ENCODE data around the gene DAPK3. TPM values are rescaled to one million over a fixed set of nuclear protein-coding genes. Genes with fewer than 3 reads are reported as not detected.
A peak's percentile ranks its signal among the peaks of the same experiment; 100 is the strongest.
"Not testable (repeated sequence)": the region's sequence is repeated elsewhere in the genome, so short reads cannot be mapped to it uniquely, and the experiment has no call there.

DAPK3 gene
- total and polyA plus RNA-seq, 5 donors, result 67.8 to 122 (median 101) TPM

GRCh38 chr19:4000798-4001197 is 29.9 kb upstream of the DAPK3 start:
- WGBS, result 92% methylated on average over 5 of the region's 5 CpGs
- H3K9me3 ChIP-seq (ENCODE audit: control insufficient read depth, low read length); DNase-seq; ATAC-seq; H3K27me3 ChIP-seq (ENCODE audit: control insufficient read depth, insufficient read depth); H3K27ac ChIP-seq (ENCODE audit: low read length); H3K4me1 ChIP-seq (ENCODE audit: control insufficient read depth, insufficient read depth, low read length); H3K4me3 ChIP-seq (ENCODE audit: low read length): not testable (repeated sequence)
- intact Hi-C loops (cut with DNase I), result loop anchor here in 1 of 4 donors (10.0 kb wide), 1 partner anchor 184 kb away; the partner anchor contains the start of genes ANKRD24 and SIRT6

GRCh38 chr19:3998667-3999412 is 27.9 kb upstream of the DAPK3 start:
- ATAC-seq; H3K4me3 ChIP-seq (ENCODE audit: low read length); H3K9me3 ChIP-seq (ENCODE audit: control insufficient read depth, low read length); H3K27ac ChIP-seq (ENCODE audit: low read length); H3K4me1 ChIP-seq (ENCODE audit: control insufficient read depth, insufficient read depth, low read length); H3K27me3 ChIP-seq (ENCODE audit: control insufficient read depth, insufficient read depth); intact Hi-C loops (cut with DNase I): not testable (repeated sequence)
- peak in 2 of 3 donors; percentile 6 to 45 for DNase-seq
- 85% methylated on average over 29 of the region's 29 CpGs for WGBS

- DNase-seq (no peak), ATAC-seq (no peak)
- Histone ChIP-seq H3K27ac (ENCODE audit: low read length) (no peak overlapping the region), H3K4me3 (ENCODE audit: low read length) (no peak overlapping the region), H3K4me1 (ENCODE audit: control insufficient read depth, insufficient read depth, low read length) (no peaks in the 10 kb centered on the region), H3K27me3 (ENCODE audit: control insufficient read depth, insufficient read depth) (no peaks in the 10 kb centered on the region), H3K9me3 (ENCODE audit: control insufficient read depth, low read length) (no peaks in the 10 kb centered on the region)
- intact Hi-C loops (cut with DNase I), result no loop called here
- WGBS, result 81% methylated on average over 6 of the region's 6 CpGs
Measured at GRCh38 chr19:3995607-3996006, 24.7 kb upstream of the DAPK3 start.

- no peaks in the 10 kb centered on the region for H3K4me1 ChIP-seq (ENCODE audit: control insufficient read depth, insufficient read depth, low read length)
- no peak for ATAC-seq
- H3K27me3 ChIP-seq (ENCODE audit: control insufficient read depth, insufficient read depth), result no peaks in the 10 kb centered on the region
- no peak overlapping the region for H3K4me3 ChIP-seq (ENCODE audit: low read length)
- 71% methylated on average over 3 of the region's 3 CpGs for WGBS
- no peak overlapping the region for H3K27ac ChIP-seq (ENCODE audit: low read length)
- intact Hi-C loops (cut with DNase I), result no loop called here
- no peaks in the 10 kb centered on the region for H3K9me3 ChIP-seq (ENCODE audit: control insufficient read depth, low read length)
- no peak for DNase-seq
Measured at GRCh38 chr19:3990815-3991117, 19.9 kb upstream of the DAPK3 start.

- Histone ChIP-seq H3K27ac (ENCODE audit: low read length) (no peak overlapping the region), H3K4me1 (ENCODE audit: control insufficient read depth, insufficient read depth, low read length) (no peaks in the 10 kb centered on the region), H3K4me3 (ENCODE audit: low read length) (no peak overlapping the region), H3K9me3 (ENCODE audit: control insufficient read depth, low read length) (no peaks in the 10 kb centered on the region), H3K27me3 (ENCODE audit: control insufficient read depth, insufficient read depth) (no peaks in the 10 kb centered on the region)
- peak; percentile 91 to 97 (median 96) for DNase-seq
- ATAC-seq, result peak; percentile 2 to 5
- intact Hi-C loops (cut with DNase I), result loop anchor here in 2 of 4 donors (5.0 to 10.0 kb wide), 3 partner anchors 137 to 215 kb away; partner anchors contain the start of genes ANKRD24 (in 1 of the 2), MAP2K2 (in 1 of the 2) and SIRT6 (in 1 of the 2)
- WGBS, result 11% methylated on average over 30 of the region's 30 CpGs
Measured at GRCh38 chr19:3987619-3988371, 16.9 kb upstream of the DAPK3 start.

- Histone ChIP-seq H3K9me3 (ENCODE audit: control insufficient read depth, low read length) (no peaks in the 10 kb centered on the region), H3K27ac (ENCODE audit: low read length) (peak overlapping the region; percentile 65), H3K27me3 (ENCODE audit: control insufficient read depth, insufficient read depth) (no peaks in the 10 kb centered on the region), H3K4me3 (ENCODE audit: low read length) (peak overlapping the region; percentile 38), H3K4me1 (ENCODE audit: control insufficient read depth, insufficient read depth, low read length) (no peaks in the 10 kb centered on the region)
- ATAC-seq (peak; percentile 38 to 48), DNase-seq (peak in 1 of 3 donors; percentile 28)
- intact Hi-C loops (cut with DNase I), result loop anchor here in 2 of 4 donors (5.0 to 10.0 kb wide), 3 partner anchors 138 to 216 kb away; partner anchors contain the start of genes ANKRD24 (in 1 of the 2), MAP2K2 (in 1 of the 2) and SIRT6 (in 1 of the 2)
- WGBS, result 3% methylated on average over 21 of the region's 21 CpGs
Measured at GRCh38 chr19:3986260-3987041, 15.6 kb upstream of the DAPK3 start.

- intact Hi-C loops (cut with DNase I), result loop anchor here in 2 of 4 donors (5.0 to 10.0 kb wide), 3 partner anchors 139 to 217 kb away; partner anchors contain the start of genes ANKRD24 (in 1 of the 2), MAP2K2 (in 1 of the 2) and SIRT6 (in 1 of the 2)
- Histone ChIP-seq H3K4me3 (ENCODE audit: low read length) (peak overlapping the region; percentile 38), H3K27ac (ENCODE audit: low read length) (peak overlapping the region; percentile 80), H3K4me1 (ENCODE audit: control insufficient read depth, insufficient read depth, low read length) (no peaks in the 10 kb centered on the region), H3K9me3 (ENCODE audit: control insufficient read depth, low read length) (no peaks in the 10 kb centered on the region), H3K27me3 (ENCODE audit: control insufficient read depth, insufficient read depth) (no peaks in the 10 kb centered on the region)
- DNase-seq, result no peak
- ATAC-seq, result no peak
- 4% methylated on average over 19 of the region's 19 CpGs for WGBS
Measured at GRCh38 chr19:3985643-3986259, 14.9 kb upstream of the DAPK3 start.

GRCh38 chr19:3984908-3985642 is 14.2 kb upstream of the DAPK3 start, which contains the start of gene EEF2:
Gene EEF2, minus strand, starts transcription at chr19:3985463. Its CDS starts 83 bp downstream, at chr19:3985380.
- ATAC-seq, result peak; percentile 68 to 77
- no peaks in the 10 kb centered on the region for H3K9me3 ChIP-seq (ENCODE audit: control insufficient read depth, low read length)
- H3K27me3 ChIP-seq (ENCODE audit: control insufficient read depth, insufficient read depth), result no peaks in the 10 kb centered on the region
- H3K4me1 ChIP-seq (ENCODE audit: control insufficient read depth, insufficient read depth, low read length), result no peaks in the 10 kb centered on the region
- H3K4me3 ChIP-seq (ENCODE audit: low read length), result peak within 1 kb of the TSS; percentile 77
- H3K27ac ChIP-seq (ENCODE audit: low read length), result peak within 1 kb of the TSS; percentile 86
- peak; percentile 92 to 96 (median 95) for DNase-seq
- under 1% methylated on average over 80 of the region's 80 CpGs for WGBS
- intact Hi-C loops (cut with DNase I), result loop anchor here in 2 of 4 donors (5.0 to 10.0 kb wide), 3 partner anchors 140 to 217 kb away; partner anchors contain the start of genes ANKRD24 (in 1 of the 2), MAP2K2 (in 1 of the 2) and SIRT6 (in 1 of the 2)

GRCh38 chr19:3984584-3984907 is 13.6 kb upstream of the DAPK3 start:
- no peaks in the 10 kb centered on the region for H3K27me3 ChIP-seq (ENCODE audit: control insufficient read depth, insufficient read depth)
- peak overlapping the region; percentile 86 for H3K27ac ChIP-seq (ENCODE audit: low read length)
- peak overlapping the region; percentile 77 for H3K4me3 ChIP-seq (ENCODE audit: low read length)
- WGBS, result 0% methylated on average over 10 of the region's 10 CpGs
- no peaks in the 10 kb centered on the region for H3K4me1 ChIP-seq (ENCODE audit: control insufficient read depth, insufficient read depth, low read length)
- no peaks in the 10 kb centered on the region for H3K9me3 ChIP-seq (ENCODE audit: control insufficient read depth, low read length)
- DNase-seq (no peak), ATAC-seq (peak in 1 of 2 donors; percentile 4)
- intact Hi-C loops (cut with DNase I), result loop anchor here in 2 of 4 donors (10.0 kb wide), 2 partner anchors 140 to 200 kb away; partner anchors contain the start of genes ANKRD24 (in 1 of the 2), MAP2K2 (in 1 of the 2) and SIRT6 (in 1 of the 2)

All from right cardiac atrium (tissue), 5 donors.